GM13977 (cell line): ENCODE data around the gene DCLK1.

Source experiments
- DNase-seq: peaks from one replicate; pipeline ENCODE4 v3.0.0; 2012; ENCODE audit warnings: low spot score
- CTCF ChIP-seq: IDR thresholded peaks from 2 replicates; pipeline ENCODE4 v1.5.1; 2012; ENCODE audit warnings: mild to moderate bottlenecking, control low read depth; ENCODE audit not compliant: insufficient read depth; ENCODE audit errors: extremely low read depth, missing control alignments
- in situ Hi-C: fragments of 300-500 bp; cut with MboI; formaldehyde crosslinking; loops from one replicate; pipeline ENCODE4 v1.12.0; 2022; ENCODE audit warnings: low sequenced_read_pairs, low pct_unique_long_range_greater_than_20kb, mixed read lengths, inconsistent platforms; ENCODE audit not compliant: unreplicated experiment

Gene DCLK1

GRCh38 chr13:35770756-35771297, 360.4 kb downstream of the DCLK1 start:
- no peak for TF ChIP-seq CTCF
- DNase-seq, result no peak
- in situ Hi-C loops, result no loop called here

DNA sequence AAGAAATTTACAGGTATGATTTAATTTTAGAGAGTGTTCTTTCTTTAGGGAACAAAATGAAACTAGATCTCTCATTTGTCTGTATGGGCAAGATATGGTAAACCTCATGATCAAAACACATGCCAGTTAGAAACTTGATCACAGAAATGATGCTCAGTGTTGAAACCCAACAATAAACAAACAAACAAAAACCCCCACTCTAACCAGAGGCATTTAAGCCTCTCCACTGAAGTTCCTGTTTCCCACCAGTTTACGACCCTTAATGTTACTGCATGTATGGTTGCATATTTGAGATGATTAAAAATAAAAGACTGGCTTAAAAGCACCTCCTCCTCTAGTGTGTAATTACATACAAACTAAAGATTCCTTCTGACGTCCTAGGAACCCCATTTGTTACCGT, 361.4 kb downstream of the DCLK1 start:
- in situ Hi-C loops, result no loop called here
- DNase-seq, result no peak
- TF ChIP-seq CTCF, result no peak

DNA sequence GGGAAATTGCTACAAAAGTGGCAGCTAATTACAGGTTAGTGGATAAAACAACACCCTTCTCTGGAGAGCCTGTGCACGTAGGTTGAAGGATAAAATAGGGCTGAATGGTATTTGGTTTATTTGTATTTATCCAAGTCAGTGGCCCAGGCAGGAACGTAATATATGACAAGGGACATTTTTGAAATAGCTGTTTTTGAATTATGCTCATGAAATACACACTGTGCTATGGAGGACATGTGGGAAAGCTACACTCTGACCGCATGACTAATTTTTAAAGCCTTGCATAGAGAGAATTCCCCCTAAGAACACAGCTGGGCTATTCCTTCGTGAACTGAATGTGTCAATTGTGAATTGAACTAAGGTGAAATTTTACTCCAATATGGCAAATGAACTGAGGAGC, 362.6 kb downstream of the DCLK1 start:
- DNase-seq, result no peak
- no peak for TF ChIP-seq CTCF
- in situ Hi-C loops, result no loop called here

DNA sequence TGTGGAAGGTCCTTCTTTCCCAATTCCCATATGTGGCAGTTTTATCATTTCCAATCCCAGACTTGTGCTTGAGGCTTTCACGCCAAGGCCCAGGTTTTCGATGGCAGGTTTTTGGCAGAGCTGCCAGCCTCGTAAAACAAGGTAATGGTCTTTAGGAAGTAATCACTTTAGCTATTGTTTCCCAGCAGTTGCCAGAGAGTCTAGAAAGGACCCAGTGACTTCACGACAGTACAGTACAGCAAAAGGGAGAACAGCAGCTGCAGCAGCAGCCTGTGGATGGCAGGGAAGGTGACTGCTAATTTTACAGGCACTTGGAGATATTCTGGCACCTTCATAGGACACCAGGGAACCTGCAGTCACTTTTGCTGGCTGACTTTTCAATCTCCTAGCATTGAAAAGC, 363.1 kb downstream of the DCLK1 start:
- TF ChIP-seq CTCF, result no peak
- no peak for DNase-seq
- in situ Hi-C loops, result no loop called here

GRCh38 chr13:35767256-35767976, 363.8 kb downstream of the DCLK1 start:
- no peak for DNase-seq
- in situ Hi-C loops, result no loop called here
- TF ChIP-seq CTCF, result no peak

- no peak for TF ChIP-seq CTCF
- in situ Hi-C loops, result no loop called here
- DNase-seq, result no peak
Measured at GRCh38 chr13:35766663-35767062, 364.5 kb downstream of the DCLK1 start.
